GM19438 (cell line): ENCODE data around the gene OAS2.

Experiments
- ATAC-seq: cut with Tn5 transposase; IDR thresholded peaks from one replicate; pipeline ENCODE4 v1.9.1; 2021; ENCODE audit warnings: low read depth; ENCODE audit not compliant: unreplicated experiment

Gene OAS2

DNA sequence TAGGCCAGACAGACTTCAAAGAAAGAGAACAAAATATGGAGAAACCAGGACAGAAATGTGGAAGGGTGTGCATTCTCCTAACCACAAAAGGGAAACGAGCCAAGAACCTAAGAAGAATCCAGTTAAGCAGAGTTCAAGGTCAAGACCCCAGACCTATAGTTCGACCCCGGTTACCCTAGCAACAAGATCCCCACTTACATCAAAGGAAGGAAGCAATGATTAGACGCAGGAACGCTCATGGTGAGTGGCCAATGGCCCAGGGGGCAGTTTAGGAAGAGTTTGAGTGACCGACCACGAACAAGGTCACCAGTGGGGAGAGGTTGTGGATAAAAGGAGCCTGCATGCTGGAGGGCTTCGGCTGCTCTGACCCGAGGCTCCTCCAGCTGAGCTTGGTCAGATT lies 36.2 kb downstream of the OAS2 start:
- no peak for ATAC-seq

DNA sequence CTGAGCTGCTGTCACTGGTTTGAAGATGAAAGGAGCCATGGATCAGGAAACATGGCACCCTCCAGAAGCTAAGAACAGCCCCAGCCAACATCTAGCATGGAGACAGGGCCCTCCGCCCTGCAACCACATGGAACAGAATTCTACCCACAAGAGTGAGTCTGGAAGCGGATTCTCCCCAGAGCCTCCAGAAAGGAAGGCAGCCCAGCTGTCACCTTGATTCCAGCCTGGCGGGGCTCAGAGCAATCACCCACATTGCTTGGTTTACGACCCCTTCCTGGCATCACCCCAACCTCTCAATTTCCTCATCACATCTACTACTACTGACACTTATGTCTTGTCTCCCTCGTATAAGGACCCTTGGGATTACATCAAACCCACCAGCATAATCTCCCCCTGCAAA lies 38.5 kb downstream of the OAS2 start:
- no peak for ATAC-seq

DNA sequence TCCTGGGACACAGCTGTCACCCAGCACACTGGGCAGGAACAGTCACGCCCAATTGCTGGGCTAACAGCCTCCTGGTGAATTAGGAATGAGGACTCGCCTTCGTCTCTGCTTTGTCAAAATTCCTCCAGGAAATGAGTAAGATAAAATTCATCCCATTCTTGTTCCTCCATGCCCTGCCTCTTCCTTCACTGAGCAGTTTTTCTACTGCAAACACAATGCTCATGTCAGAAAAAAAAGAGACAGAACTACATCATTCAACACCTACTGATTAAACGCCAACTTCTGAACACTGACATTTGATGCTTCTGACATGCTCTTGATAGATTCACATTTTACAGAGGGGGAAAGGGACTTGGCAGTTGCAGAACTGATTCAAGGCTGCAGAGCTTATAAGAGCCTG lies 40.7 kb downstream of the OAS2 start:
- no peak for ATAC-seq

DNA sequence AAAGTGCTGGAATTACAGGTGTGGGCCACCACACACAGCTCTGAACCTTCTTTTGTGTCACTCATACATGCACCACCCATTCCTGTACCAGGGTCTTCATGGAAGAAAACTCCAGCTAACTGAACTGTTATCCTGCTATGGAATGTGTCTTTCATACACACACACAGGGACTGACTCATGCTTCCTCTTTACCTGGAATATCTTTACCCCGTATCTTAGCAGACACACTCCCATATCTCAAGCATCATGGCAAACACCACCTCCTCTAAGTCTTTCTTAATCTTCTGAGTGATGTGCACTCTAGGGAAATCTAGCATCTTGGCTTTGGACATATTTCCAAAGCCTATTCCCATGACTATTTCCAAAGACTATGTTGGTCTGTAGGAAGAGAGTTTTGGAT lies 43.2 kb downstream of the OAS2 start:
- no peak for ATAC-seq

DNA sequence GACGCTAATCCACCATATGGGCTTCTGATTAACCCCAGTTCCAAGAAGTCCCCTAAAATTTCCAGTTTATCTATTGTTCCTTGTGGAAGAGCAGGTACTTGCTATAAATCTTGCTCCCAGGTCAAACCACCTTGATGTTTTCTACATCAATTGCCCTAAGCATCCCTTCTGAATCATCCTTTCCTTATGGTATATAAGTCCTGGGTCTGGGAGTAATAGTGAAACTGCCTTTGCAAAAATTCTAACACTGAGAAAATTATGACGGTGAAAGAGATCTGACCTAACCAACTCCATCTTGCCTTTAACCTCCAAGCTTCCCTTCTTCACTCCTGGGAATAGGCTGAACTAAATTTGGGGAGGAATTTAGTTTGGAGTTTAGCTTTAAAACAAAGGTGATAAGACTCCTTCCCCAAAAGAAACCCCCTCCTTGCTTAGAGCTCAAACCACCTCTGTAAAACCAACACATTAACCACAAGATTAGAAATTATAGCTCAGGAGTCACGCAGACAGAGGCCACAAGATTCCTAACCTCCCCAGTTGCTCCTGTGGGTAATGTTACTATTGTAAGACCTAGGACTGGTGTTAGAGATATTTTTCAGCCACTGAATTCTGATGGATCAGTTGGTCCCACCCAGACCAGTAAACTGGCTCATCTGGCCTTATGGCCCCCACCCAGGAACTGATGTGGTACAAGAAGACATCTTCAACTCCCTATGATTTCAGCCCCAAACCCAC lies 44.4 kb downstream of the OAS2 start:
- ATAC-seq: no peak

DNA sequence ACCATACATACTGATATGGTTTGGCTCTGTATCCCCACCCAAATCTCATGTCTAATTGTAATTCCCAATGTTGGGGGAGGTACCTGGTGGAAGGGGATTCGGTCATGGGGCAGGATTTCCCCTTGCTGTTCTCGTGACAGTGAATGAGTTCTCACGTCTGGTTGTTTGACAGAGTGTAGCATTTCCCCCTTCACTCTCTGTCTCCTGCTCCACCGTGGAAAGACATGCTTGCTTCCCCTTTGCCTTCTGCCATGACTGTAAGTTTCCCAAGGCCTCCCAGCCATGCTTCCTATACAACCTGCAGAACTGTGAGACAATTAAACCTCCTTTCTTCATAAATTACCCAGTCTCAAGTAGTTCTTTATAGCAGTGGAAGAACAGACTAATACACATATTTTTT lies 49.4 kb downstream of the OAS2 start:
- no peak for ATAC-seq

DNA sequence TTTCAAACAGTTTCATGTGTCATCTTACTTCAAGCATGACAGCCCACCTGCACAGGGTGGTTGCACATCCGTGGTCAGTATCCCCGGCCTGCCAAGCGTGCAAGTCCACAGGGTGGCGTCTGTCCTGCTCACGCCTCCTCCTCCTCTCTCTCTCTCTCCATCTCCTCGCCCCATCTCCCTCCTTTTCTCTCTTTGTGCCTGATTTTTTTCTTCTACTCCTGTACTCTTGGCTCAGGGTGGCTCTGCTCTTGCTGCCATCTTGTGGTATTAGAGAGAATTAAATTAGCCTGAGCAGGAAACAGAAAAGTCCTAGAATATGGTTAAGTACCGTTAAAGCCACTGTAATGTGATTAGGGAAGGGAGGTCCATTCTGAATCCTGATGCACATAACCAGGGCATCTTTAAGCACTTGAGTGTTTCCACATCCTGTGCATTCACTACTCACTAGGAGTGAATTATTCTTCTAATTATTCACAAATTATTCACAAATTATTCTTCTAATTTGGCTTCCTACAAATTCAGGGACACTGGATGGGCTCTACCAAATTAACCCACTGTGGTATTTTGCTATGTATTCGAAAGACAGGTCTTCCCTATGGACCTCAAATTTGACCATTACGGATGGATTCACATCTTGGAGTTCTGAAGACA lies 52.7 kb downstream of the OAS2 start:
- ATAC-seq: no peak

DNA sequence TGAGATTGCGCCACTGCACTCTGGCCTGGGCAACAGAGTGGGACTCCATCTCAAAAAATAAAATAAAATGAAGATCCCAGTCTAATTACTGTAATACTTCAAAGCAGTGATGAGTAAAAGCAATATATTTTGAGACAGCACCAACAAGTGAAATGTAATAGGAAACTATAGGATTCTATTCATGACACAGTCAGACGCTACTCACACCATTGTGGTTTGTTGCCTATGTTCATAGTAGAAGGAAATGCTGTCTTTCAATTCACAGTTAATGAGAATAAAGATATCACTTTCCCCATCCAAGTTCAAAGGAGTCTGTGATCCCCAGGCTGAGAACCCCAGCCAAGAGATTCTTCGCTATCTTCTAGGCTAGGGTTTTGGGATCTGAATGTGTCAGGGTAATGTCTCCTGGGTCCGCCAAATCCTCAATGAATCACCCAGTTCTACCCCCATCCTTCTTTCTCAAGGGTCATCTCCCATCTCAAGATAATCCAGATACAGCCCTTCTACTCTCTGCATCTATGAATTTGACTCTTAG lies 61.7 kb downstream of the OAS2 start:
- ATAC-seq: no peak

DNA sequence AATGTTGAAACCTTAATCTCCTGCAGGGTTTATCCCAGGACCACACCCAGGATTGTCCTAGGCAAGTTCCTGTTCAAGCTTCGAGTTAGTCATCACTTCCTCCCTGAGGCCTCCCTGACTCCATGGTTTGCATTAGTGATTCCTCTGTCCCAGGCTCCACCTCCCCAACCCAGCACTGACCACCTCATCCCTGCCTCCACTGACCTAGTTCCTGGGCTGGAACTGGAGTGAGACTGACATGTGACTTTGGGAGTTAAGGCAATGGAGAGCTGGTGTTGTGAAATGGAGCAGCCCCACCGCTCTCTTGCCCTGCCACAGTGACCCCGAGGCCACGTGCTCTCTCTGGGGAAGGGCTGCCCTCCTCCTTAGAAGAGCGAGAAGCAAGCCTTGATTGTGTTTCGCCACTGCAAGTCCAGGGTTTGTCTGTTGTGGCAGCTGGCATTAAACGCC lies 62.4 kb downstream of the OAS2 start:
- ATAC-seq: no peak

DNA sequence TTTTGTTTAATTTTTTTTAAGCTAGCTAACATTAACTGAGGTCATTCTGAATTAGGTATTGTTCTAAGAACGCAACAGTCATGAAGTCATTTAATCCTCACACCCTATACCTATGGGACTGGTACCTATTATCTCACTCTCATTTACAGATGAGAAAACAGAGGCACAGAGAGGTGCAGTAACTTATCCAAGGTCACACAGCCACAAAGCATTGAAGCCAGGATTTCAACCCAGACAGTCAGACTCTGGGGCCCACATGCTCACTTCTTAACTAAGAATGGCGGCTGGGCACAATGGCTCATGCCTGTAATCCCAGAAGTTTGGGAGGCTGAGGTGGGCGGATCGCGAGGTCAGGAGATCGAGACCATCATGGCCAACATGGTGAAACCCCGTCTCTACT lies 63.2 kb downstream of the OAS2 start:
- no peak for ATAC-seq

DNA sequence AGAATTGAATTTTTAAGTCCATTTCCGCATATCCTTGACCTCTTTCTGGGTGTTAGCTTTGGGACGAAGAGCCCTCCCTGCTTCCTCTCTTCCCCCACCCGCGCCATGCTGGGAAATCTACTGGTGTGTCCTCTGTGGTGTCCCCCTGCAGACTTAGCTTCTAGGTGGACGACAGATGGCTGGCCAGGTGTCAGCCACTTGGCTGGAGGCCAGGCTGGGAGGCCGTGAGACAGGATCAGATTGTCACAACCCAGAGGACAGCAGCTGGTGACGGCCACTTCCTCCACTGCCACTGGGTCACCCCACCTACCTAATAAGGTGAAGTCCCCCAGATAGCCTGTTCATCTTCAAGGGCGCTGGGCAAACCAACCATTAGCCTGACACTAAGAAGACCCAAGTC lies 64.9 kb downstream of the OAS2 start:
- no peak for ATAC-seq

DNA sequence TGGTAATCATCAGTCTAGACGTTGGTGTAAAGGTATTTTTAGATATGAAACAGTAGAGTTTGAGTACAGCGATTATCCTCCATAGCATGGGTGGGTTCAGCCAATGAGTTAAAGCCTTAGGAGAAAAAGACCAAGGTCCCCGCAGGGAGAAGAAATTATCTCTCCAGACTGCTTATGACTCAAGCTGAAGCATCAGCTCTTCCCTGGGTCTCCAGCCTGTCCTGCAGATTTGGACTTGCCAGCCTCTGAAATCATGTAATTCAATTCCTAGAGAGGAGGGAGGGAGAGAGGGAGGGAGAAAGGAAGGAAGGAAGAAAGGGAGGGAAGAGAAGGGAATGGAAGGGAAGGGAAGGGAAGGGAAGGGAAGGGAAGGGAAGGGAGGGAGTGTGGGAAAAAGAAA lies 66.2 kb downstream of the OAS2 start:
- no peak for ATAC-seq

DNA sequence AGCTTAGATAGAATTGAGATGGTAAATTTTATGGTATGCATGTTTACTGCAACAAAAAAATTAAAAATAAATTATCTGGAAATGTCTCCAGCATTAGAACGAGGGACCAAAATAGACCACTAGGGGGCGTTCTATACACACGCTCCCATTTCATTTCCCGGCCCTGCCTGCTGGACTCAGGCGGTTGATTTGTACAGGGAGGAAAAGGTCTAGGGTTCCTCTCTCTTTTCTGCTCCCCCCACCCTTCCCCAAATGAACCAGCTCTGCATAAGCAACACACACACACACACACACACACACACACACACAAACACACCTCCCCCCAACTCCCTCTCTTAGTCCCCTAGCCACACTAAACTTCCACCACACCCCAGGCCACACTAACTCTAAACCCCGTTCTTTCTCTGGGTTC lies 70.4 kb downstream of the OAS2 start:
- no peak for ATAC-seq

DNA sequence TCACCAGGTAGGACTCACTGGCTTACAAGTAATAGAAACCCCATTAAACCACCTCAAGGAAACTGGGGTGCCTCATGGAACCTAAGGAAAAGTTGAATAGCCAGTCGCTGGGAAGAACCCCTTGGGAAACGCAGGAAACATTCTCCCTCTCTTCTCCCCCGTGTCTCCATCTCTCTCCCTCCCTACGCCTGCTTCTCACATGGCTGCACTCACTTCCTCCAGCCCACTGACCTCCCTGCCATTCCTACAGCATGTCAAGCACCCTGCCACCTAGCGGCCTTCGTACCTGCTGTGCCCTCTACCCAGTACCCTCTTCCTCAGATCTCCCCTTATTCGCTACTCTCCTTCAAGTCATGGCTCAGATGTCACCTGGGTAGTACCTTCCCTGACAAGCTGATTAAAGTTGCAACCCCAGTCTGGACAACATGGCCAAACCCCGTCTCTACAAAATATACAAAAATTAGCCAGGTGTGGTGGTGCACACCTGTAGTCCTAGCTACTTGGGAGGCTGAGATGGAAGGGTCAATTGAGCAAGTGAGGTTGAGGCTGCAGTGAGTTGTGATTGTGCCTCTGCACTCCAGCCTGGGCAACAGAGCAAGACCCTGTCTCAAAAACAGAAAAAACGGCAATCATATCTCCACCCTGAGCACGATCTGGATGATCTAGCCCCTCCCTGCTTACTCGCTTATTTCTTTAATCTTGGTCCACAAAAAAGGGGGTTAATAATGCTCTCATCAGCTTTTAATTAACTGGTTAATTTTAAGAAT lies 71.8 kb downstream of the OAS2 start:
- ATAC-seq: no peak

DNA sequence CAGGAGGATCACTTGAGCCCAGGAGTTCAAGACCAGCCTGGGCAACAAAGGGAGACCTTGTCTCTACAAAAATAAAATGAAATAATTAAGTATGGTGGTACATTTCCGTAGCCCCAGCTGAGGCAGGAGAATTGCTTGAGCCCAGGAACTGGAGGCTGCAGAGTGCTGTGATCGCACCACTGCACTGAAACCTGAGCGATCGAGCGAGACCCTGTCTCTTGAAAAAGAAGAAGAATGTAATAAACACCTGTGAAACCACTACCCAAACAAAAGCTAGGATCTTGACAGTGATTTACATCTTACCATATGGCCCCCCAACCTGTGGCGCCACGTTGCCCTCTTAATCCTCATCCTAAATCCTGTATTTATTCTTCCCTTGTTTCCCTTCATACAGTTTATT lies 72.5 kb downstream of the OAS2 start:
- ATAC-seq: no peak

DNA sequence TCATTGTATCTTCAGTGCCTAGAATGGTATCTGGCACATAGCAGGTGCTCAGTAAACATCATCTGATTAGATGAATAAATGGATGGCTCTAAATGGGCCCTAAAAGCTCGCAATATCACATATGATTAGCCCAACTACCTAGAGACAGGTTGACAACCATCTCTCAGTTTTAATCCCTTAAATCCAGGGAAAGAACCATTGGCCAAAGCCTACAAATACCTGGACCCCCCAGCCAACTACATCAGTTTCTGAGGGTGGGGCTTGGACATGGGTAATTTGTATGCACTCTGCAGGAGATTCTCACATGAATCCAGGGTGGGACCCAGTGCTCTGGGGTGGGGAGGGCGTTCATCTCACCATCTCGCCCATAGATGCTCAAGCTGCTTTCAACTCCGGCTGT lies 73.4 kb downstream of the OAS2 start:
- no peak for ATAC-seq

DNA sequence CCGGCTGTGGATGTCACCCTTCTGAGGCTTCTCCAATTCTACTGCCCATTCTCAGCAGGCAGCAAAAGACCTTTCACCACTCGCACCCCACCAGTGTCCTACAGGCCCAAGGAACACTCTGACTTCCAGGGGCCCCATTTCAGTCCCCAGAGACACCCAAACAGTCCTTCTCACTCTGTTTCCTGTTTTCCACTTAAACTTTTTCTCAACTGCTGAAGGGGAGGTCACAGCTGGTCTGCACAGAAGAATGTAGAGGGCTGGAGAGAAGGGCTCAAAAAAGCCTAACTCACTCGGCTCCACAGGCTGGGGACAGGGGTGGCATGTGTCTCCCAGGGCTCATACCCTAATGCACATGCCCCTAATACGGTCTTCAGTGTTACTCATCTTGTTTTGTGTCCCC lies 74.0 kb downstream of the OAS2 start:
- no peak for ATAC-seq

DNA sequence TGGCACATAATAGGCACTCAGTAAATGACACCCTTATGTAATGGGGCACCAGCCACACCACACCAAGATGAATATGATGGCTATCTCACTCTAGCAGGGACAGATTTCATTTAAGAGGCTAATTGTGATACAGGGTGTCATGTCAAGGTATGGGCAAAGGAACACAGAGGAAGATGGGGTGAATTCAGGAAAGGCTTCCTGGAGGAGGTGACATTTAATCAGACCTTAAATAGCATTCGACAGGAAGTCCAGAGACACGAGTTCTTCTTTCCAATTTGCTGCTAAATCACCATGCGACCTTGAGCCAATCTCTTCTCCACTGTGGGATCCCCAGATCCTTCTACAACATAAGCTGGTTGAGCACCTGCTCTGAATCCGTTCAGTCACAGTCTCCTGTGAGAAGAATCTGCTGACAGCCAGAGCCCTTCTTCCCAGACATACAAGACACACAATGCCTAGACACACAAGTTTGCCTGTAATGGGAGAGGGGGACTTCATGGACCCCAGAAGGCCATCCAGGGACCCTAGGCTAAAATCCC lies 76.7 kb downstream of the OAS2 start:
- no peak for ATAC-seq

DNA sequence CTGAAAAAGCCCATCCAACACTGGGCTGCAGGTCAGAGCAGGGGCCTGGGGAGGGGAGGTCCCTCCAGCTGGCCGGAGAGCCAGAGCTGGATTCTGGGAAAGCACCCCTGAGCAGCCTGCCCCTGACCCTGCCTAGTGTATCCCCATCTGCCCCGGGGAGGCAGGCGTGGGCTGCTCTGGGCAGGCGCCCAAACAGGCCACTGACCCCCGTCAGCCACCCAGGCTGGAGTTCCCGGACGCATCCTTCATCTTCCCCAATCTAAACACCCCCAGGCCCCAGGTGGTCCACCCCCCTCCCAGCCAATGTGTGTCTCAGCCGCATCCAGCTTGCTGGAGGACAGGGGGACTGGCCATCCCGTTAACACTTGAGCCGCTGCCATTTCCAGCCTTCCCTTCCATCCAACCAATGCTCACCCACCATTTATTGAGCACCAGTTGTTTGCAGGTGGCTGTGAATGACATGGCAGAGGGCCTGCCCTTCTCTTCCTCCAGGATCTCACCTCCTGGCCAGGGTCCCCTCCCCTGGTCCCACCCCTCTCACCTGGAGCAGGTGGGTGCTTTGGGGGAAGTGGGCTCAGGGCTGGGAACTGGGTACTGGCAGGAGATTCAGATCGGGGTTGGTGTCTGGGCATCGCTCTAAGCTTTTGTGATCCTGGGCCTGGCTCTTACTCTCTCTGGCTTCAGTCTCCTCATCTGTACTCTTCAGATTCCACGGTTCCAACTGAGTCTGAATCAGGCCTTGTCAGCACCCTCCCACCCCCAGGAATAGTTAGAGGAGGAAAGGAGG lies 77.5 kb downstream of the OAS2 start:
- no peak for ATAC-seq

DNA sequence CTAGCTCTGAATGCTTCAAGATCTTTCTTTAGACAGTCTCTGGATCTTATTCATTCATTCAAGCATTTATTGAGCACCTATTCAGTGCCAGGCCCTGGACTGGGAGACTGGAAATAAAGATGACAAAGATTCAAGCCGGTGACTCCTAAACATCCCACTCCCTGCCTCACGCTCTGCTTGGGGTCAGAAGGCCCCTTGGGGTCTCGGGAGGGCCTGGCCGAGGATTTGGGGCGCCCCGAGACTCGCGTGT lies 78.0 kb downstream of the OAS2 start:
- no peak for ATAC-seq
